Mucosa of descending colon (tissue), 3 donors: ENCODE results near the gene B4GALNT4. TPM values are rescaled to one million over a fixed set of nuclear protein-coding genes. Genes with fewer than 3 reads are reported as not detected.
A peak's percentile ranks its signal among the peaks of the same experiment; 100 is the strongest.
"Not testable (repeated sequence)": the region's sequence is repeated elsewhere in the genome, so short reads cannot be mapped to it uniquely, and the experiment has no call there.

Experiments used
- ATAC-seq: fragments of 200-7000 bp; cut with Tn5 transposase; one replicate; pipeline ENCODE4 v1.9.1; 2020; ENCODE audit warnings: mild to moderate bottlenecking, moderate library complexity
- DNase-seq, 3 donors: peaks; one replicate each; pipeline ENCODE4 v3.0.0-alpha.2; 2020
- H3K36me3 ChIP-seq: fragments of 200-600 bp; one replicate; pipeline ENCODE4 v1.8.0; 2021; ENCODE audit warnings: low read depth, mild to moderate bottlenecking
- H3K4me1 ChIP-seq: fragments of 200-600 bp; one replicate; pipeline ENCODE4 v1.8.0; 2021; ENCODE audit warnings: low read depth, mild to moderate bottlenecking
- H3K4me3 ChIP-seq: fragments of 200-600 bp; one replicate; pipeline ENCODE4 v1.8.0; 2021; ENCODE audit warnings: mild to moderate bottlenecking
- H3K9me3 ChIP-seq: fragments of 200-600 bp; one replicate; pipeline ENCODE4 v1.8.0; 2021; ENCODE audit warnings: mild to moderate bottlenecking
- CTCF ChIP-seq: fragments of 200-600 bp; IDR thresholded peaks from one replicate; pipeline ENCODE4 v1.8.0; 2022; ENCODE audit warnings: antibody characterized with exemption, mild to moderate bottlenecking
- intact Hi-C, 2 donors: fragments of 100-400 bp; cut with DNase I in 1 of 2; cut with micrococcal nuclease in 1 of 2; formaldehyde crosslinking; loops; one replicate each; pipeline versions ENCODE4 v1.11.0 to v1.11.1; 2022; cut with DNase I, micrococcal nuclease
- total RNA-seq, 3 donors: library from RNA; stranded (reverse); fragmentation: NEBNext Ultra II Directional in 2 of 3; extraction: Animal tissue kit (Norgen Biotek cat#: 25700) in 2 of 3; gene quantifications; one replicate each; pipeline versions ENCODE4 v1.2.1 to v1.2.4, GENCODE V29; 2021 to 2023
- donor health status: DM: no; HTN: no; CAD: no; lungs with moderate emphysema.
- donor health status: DM: no; HTN: no; CAD: no.
- donor health status: DM: no; HTN: yes; CAD: no.

B4GALNT4 gene
- total RNA-seq, 3 donors from 2014 or later = 2.1 to 11.8 (median 2.2) TPM

- Histone ChIP-seq H3K36me3 (no peaks in the 10 kb centered on the region), H3K9me3 (peaks cover 9% of the 10 kb centered on the region), H3K4me3 (no peak overlapping the region), H3K4me1 (no peaks in the 10 kb centered on the region)
- no peak for TF ChIP-seq CTCF
- intact Hi-C loops = no loop called here
- ATAC-seq (no peak), DNase-seq (no peak)
Measured at GRCh38 chr11:385594-386351, 16.5 kb downstream of the B4GALNT4 start.

GRCh38 chr11:386483-386882 lies 17.2 kb downstream of the B4GALNT4 start:
- H3K4me3 ChIP-seq = no peak overlapping the region
- intact Hi-C loops = no loop called here
- DNase-seq = no peak
- no peaks in the 10 kb centered on the region for H3K36me3 ChIP-seq
- H3K9me3 ChIP-seq = peaks cover 9% of the 10 kb centered on the region
- TF ChIP-seq CTCF = no peak
- no peaks in the 10 kb centered on the region for H3K4me1 ChIP-seq
- ATAC-seq = no peak

- no peaks in the 10 kb centered on the region for H3K36me3 ChIP-seq
- no peak for DNase-seq
- peaks cover 9% of the 10 kb centered on the region for H3K9me3 ChIP-seq
- no peak overlapping the region for H3K4me3 ChIP-seq
- no peak for TF ChIP-seq CTCF
- H3K4me1 ChIP-seq = no peaks in the 10 kb centered on the region
- intact Hi-C loops = no loop called here
- no peak for ATAC-seq
Measured at GRCh38 chr11:387193-387793, 18.0 kb downstream of the B4GALNT4 start.

GRCh38 chr11:389369-389768 lies 20.1 kb downstream of the B4GALNT4 start:
- intact Hi-C loops, DNase-seq, H3K4me3 ChIP-seq, H3K4me1 ChIP-seq, H3K36me3 ChIP-seq, H3K9me3 ChIP-seq, ATAC-seq: not testable (repeated sequence)

GRCh38 chr11:390175-390574 lies 20.9 kb downstream of the B4GALNT4 start:
- ATAC-seq (no peak), DNase-seq (peak; percentile 59 to 77 (median 60))
- Histone ChIP-seq H3K9me3 (peaks cover 9% of the 10 kb centered on the region), H3K4me1 (peaks cover under 1% of the 10 kb centered on the region), H3K4me3 (no peak overlapping the region), H3K36me3 (no peaks in the 10 kb centered on the region)
- intact Hi-C loops = no loop called here
- no peak for TF ChIP-seq CTCF

- no peak overlapping the region for H3K4me3 ChIP-seq
- intact Hi-C loops = no loop called here
- H3K9me3 ChIP-seq = peaks cover 2% of the 10 kb centered on the region
- TF ChIP-seq CTCF = no peak
- no peak for ATAC-seq
- H3K4me1 ChIP-seq = peaks cover 9% of the 10 kb centered on the region
- DNase-seq = peak in 1 of 3 donors; percentile 55
- H3K36me3 ChIP-seq = no peaks in the 10 kb centered on the region
Measured at GRCh38 chr11:391117-392017, 22.1 kb downstream of the B4GALNT4 start.
